Measurements from ENCODE around the gene MYOF. TPM values are rescaled to one million over a fixed set of nuclear protein-coding genes. Genes with fewer than 3 reads are reported as not detected.

Gene MYOF
- total and polyA plus RNA-seq, 10 of the 15 experiments (the other 5 are each of a cell fraction or from before 2014, with no cell fraction given): 0.02 to 0.59 (median 0.17) TPM

- no peak for TF ChIP-seq CHD4 (IDR thresholded peaks at IDR 0.05)
Measured at GRCh38 chr10:93383562-93383981, 98.6 kb downstream of the MYOF start (continued).

GRCh38 chr10:93379731-93380575 is 102.2 kb downstream of the MYOF start:
- Histone ChIP-seq H3K9ac (ENCODE audit: control insufficient read depth, insufficient read depth, low read length) (no peak overlapping the region), H3K79me2 (ENCODE audit: control insufficient read depth, insufficient read depth, low read length) (no peaks in the 10 kb centered on the region), H3K27me3 (replicated peaks in 1 of 2; ENCODE audit: control insufficient read depth in 2 of 2, insufficient read depth in 2 of 2, low read length in 1 of 2) (no peaks in the 10 kb centered on the region; a peak in 1 of 4 replicates), H4K20me1 (ENCODE audit: control insufficient read depth, insufficient read depth) (no peaks in the 10 kb centered on the region), H3K4me1 (ENCODE audit: control insufficient read depth, insufficient read depth, low read length) (no peaks in the 10 kb centered on the region), H3K27ac (ENCODE audit: control insufficient read depth, insufficient read depth) (no peak overlapping the region), H3K4me2 (ENCODE audit: control insufficient read depth, insufficient read depth) (no peak overlapping the region), H3K4me3 (no peak overlapping the region), H2AFZ (ENCODE audit: control insufficient read depth, low read depth, low read length) (no peak overlapping the region), H3K9me3 (replicated peaks; ENCODE audit: control insufficient read depth, insufficient read depth, low read length) (no peaks in the 10 kb centered on the region), H3K36me3 (ENCODE audit: control insufficient read depth in 2 of 2, insufficient read depth in 2 of 2, low read length in 1 of 2) (no peaks in the 10 kb centered on the region)
- in situ Hi-C loops (cut with MboI): loop anchor here (5.0 kb wide), 1 partner anchor 102 kb away; the partner anchor contains the start of gene MYOF
- ATAC-seq (peak; percentile 67), FAIRE-seq (no peak), DNase-seq (ENCODE audit: low read depth, low spot score) (no peak)
- intact Hi-C loops (cut with micrococcal nuclease; ENCODE audit: unreplicated experiment): loop anchor here (10.0 kb wide), 1 partner anchor 305 kb away; no protein-coding TSS in a partner anchor
- TF ChIP-seq BCL11A (IDR thresholded peaks at IDR 0.05; ENCODE audit: low read depth, low read length) (peak; percentile 43; the same call in 1 of the 2 replicates), JUNB (IDR thresholded peaks at IDR 0.05) (0 out of 2 replicates have a peak, but pooled peaks have one; percentile 27)
- TF ChIP-seq, protein P1, sequence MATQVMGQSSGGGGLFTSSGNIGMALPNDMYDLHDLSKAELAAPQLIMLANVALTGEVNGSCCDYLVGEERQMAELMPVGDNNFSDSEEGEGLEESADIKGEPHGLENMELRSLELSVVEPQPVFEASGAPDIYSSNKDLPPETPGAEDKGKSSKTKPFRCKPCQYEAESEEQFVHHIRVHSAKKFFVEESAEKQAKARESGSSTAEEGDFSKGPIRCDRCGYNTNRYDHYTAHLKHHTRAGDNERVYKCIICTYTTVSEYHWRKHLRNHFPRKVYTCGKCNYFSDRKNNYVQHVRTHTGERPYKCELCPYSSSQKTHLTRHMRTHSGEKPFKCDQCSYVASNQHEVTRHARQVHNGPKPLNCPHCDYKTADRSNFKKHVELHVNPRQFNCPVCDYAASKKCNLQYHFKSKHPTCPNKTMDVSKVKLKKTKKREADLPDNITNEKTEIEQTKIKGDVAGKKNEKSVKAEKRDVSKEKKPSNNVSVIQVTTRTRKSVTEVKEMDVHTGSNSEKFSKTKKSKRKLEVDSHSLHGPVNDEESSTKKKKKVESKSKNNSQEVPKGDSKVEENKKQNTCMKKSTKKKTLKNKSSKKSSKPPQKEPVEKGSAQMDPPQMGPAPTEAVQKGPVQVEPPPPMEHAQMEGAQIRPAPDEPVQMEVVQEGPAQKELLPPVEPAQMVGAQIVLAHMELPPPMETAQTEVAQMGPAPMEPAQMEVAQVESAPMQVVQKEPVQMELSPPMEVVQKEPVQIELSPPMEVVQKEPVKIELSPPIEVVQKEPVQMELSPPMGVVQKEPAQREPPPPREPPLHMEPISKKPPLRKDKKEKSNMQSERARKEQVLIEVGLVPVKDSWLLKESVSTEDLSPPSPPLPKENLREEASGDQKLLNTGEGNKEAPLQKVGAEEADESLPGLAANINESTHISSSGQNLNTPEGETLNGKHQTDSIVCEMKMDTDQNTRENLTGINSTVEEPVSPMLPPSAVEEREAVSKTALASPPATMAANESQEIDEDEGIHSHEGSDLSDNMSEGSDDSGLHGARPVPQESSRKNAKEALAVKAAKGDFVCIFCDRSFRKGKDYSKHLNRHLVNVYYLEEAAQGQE (IDR thresholded peaks at IDR 0.05; ENCODE audit: low read depth, low read length): no peak
- BruUV-seq (replicated peaks): no TSS peak
- 17% methylated on average over 5 of the region's 5 CpGs for WGBS (ENCODE audit: insufficient coverage, insufficient replicate concordance, low lambda C conversion rate, missing lambda C conversion rate)
- SMC1A ChIA-PET (ENCODE audit: uncharacterized antibody, unreplicated experiment): interaction anchor here (0.6 to 9.8 kb wide), 9 partner anchors 9 to 133 kb away, joined by 3 to 157 read pairs (median 3); partner anchors contain the start of gene MYOF
- CTCF ChIA-PET: interaction anchor here (0.7 to 8.4 kb wide), 10 partner anchors 9 to 373 kb away, joined by 3 to 283 read pairs (median 6); partner anchors contain the start of gene MYOF
- POLR2A ChIA-PET: interaction anchor here (0.5 kb wide), 1 partner anchor 11 kb away, joined by 4 read pairs; no protein-coding TSS in a partner anchor
- RAD21 ChIA-PET (ENCODE audit: unreplicated experiment): interaction anchor here (0.6 to 7.5 kb wide), 5 partner anchors 102 to 289 kb away, joined by 3 to 144 read pairs (median 3); partner anchors contain the start of gene MYOF

Data from GM12878 (cell line).